Stimulated activated CD8-positive, alpha-beta memory T cell treated with anti-CD3 and anti-CD28 coated beads, Interleukin-4, amount 100 ng/mL, for 24 hours (primary cell): Measurements from ENCODE around the gene MARCHF6.
"Not testable (repeated sequence)": the region's sequence is repeated elsewhere in the genome, so short reads cannot be mapped to it uniquely, and the experiment has no call there.

Experiments used
- DNase-seq: peaks from one replicate; pipeline ENCODE4 v3.0.0-alpha.2; 2020; ENCODE audit warnings: low read depth

Gene MARCHF6

DNA sequence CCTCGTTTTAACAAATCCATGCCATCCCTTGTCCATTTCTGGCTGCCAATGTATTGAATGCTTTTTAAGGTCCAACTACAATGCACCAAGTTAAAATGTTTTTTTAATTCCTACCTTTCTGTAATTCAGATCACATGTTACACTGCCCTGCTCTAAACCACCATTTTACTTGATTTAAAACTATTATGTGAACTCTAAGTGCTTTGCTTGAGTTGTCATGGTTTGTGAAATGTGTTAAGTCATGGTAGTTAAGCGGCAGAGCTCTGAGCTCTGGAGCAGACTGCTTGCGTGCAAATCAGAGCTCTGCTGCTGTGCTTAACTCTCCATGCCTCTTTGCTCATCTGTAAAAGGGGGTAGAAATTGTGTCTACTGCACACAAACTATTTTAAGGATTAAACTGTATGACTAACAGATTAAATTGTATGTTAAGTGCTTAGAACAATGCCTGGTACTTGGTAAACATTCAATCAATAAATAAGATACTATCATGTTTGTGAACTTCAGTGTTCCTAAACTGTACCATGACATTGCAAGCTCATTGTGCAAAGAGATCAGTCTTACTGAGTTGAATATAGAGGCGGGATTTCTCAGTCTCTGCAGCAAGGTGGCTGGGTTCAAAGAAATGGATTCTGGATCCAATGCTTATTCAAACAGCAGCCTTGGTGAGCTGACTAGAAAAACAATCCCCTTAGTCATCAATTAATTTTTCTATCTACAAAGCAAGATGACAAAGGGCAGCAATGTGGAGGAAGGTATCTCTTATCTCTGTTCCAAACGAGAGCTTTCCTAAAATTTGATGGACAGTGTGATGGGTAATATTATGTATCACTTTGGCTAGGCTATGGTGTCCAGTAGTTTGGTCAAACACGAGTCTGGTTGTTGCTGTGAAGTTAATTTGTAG, 29.7 kb upstream of the MARCHF6 start:
- no peak for DNase-seq

- no peak for DNase-seq
Measured at GRCh38 chr5:10324518-10325370, 28.8 kb upstream of the MARCHF6 start.

DNA sequence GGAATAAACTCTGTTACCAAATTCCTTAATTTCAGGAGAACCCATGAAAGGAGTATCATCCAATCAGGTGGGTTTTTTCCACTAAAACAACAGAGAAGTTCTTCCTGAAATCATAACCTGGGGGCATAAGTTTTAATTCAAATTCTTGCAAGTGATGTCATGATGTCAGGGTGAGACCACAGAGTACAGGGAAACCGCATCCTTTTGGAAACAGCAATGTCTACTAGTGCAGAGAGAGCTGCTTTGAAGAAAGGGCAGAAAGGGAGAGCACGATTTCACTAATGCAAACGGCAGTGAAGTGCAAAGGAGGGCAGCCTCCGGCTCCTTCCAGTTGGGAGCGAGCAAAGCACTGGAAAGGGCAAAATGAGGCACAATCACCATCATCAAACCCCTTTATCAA, 25.2 kb upstream of the MARCHF6 start:
- DNase-seq, result no peak

GRCh38 chr5:10329446-10329819, 24.1 kb upstream of the MARCHF6 start:
- no peak for DNase-seq

DNA sequence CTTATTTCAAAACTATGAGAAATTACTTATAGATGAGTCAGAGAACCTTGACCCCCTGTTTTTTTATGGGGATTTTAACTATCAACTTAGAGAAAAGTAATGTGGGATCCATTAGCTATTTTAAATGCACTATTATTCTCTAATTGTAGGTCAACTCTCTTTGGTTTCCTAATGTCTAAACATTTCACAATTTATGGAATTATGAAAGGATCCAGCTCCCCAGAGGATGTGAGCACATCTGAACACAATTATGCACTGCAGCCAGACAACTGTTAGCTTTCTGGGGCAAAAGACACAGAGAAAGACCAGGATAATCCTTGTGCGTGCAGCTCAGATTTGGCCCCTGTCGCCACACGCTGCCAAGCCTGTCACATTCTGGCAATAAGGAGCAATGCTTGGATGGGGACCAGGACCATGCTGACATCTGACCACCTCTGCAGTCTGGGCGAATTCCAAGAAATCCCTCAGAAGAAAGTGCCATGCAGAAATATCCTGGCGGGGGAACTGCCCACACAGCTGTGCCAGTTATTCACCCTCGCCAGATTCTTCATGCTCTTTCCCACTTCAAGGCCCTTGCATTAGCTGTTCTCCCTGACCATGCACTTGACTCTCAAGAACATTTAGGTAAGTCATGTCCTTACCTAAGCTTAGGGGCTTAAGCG, 23.5 kb upstream of the MARCHF6 start:
- DNase-seq, result no peak

GRCh38 chr5:10330511-10331230, 22.8 kb upstream of the MARCHF6 start:
- no peak for DNase-seq

DNA sequence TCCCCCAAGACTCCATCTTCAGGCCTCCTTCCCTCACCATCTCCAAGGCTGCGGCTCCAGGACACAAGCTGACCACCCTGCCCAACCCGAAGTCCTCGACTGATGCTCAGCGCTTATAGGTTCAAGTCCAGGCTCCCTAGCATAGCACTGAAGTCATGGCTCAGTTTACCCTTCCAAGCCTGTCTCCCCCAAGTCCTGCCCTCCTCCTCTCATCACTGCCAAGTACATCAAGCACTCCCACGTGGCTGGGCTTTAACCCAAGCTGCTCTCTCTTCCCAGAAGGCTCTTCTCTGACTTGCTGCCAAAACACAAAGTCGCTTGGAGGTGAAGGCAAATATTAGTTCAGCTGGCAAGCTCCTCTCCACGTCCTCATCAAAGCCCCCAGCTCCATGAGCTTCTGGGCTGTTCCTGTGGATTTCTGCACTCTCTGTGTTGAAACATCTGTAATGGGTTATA, 22.1 kb upstream of the MARCHF6 start:
- DNase-seq, result no peak

DNA sequence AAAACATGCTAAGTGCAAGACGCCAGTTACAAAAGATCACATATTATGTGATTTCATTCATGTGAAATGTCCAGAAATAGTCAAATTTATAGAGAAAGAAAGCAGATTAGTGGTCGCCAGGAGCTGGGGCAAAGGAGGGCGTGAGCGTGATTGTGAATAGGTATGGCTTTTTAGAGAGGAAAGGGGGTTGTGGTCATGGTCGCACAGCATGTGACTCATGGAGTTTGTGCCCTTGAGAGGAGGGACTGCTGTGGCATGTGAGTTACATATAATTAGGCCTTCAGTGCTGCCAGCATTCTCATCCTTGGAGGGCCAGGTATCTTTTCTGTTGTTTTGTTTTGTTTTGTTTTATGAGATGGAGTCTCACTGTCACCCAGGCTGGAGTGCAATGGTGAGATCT, 21.2 kb upstream of the MARCHF6 start:
- no peak for DNase-seq

- no peak for DNase-seq
Measured at GRCh38 chr5:10333154-10334006, 20.1 kb upstream of the MARCHF6 start.

DNA sequence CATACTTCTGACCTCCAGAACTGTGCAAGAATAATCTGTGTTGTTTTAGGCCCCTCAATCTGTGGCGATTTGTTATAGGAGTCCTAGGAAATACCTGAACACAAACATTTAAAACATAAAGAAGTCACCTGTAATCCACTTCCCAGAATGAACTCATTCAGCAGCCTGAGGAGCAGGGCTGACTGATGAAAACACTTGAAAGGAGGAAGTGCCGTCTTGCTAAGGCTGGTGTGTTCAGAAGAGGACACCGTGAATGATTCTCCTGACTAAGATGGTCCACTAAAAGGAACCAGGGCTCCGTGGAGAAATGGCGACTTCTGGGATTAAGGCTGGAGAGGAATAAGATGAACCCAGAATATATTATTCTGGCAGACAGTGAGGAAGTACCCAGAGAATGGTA, 18.7 kb upstream of the MARCHF6 start:
- DNase-seq, result no peak

DNA sequence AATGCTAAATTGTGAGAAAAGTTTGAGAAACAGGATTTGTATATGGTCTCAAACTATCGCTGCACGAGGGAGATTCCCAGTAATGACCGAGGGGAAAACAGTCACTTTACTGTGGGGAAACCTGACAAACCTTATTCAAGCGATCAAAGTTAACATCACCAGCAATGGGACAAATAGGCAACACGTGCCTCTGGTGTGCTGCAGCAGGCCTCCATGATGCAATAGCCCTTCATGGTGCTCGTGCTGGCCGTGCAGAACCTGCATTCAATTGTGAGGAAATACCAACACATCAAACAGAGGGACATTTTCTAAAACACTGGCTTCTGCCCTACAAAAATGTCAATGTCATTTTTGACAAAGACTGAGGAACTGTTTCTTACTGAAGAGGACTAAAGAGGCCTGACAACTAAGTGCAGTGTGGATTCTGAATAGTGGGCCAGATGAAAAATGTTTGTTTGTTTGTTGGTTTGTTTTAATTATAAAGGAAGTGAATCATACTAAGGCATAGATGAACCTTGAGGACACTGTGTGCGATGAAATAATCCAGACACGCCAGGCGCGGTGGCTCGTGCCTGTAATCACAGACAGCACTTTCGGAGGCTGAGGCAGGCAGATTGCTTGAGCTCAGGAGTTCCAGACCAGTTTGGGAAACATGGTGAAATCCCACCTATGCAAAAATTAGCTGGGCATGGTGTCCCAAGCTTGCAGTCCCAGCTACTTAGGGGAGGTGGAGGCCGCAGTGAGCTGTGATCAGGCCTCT, 17.6 kb upstream of the MARCHF6 start:
- no peak for DNase-seq

DNA sequence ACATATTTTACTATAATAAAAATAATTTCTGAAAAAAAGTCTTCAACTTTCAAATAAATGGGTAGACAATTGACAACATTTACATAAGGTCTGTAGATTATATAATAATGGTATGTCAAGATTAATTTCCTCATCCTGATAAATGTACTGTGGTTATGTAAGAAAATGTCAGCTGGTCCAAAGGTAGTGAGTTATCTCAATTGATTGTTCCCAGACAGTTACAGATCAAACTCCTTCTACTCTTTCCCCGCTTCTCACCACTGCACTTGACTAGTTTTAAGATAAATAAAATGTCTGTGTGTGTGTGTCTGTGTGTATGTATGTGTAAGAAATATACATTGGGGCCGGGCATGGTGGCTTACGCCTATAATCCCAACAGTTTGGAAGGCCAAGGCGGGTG, 16.4 kb upstream of the MARCHF6 start:
- no peak for DNase-seq

DNA sequence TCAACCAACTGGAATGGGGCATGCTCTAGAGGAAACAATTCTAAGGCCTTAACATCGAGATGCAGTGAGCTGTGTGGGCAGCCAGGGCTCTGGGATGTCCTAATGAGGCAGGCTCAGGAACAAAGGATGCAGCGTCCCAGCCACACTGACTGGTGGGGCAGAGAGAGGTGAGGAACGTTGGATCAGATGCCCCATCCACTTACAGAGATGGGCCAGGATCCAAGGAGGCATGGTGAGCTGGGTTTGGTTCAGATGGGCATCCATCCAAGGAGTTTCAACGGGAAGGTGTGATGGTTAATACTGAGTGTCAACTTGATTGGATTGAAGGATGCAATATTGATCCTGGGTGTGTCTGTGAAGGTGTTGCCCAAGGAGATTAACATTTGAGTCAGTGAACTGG, 15.5 kb upstream of the MARCHF6 start:
- DNase-seq, result no peak

DNA sequence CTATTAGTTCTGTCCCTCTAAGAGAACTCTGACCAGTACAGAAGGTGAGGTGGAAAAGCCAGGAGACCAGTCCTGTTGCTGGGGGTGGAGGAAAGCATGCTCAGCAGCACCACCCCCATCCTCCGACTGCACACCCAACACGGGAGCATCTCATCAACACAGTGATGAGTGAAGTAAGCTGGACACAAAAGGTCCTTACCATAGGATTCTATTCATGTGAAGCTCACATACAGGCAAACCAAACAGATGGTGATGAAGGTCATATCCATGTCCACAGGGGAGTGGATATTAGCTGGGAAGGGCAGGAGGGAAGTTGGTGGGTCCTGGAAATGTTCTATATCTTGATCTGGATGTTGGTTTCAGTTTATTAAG, 14.8 kb upstream of the MARCHF6 start:
- no peak for DNase-seq

GRCh38 chr5:10339058-10339811, 14.3 kb upstream of the MARCHF6 start:
- DNase-seq, result no peak

- DNase-seq, result no peak
Measured at GRCh38 chr5:10339958-10340357, 13.5 kb upstream of the MARCHF6 start.

- no peak for DNase-seq
Measured at GRCh38 chr5:10343486-10343885, 10.0 kb upstream of the MARCHF6 start.

- not testable (repeated sequence) for DNase-seq
Measured at GRCh38 chr5:10344461-10345106, 8.9 kb upstream of the MARCHF6 start.

GRCh38 chr5:10348258-10348657, 5.2 kb upstream of the MARCHF6 start:
- no peak for DNase-seq
